Fibroblast of gingiva (primary cell): ENCODE data around the gene ZC3H11A.

ENCODE experiments used
- DNase-seq: peaks from one replicate; pipeline ENCODE4 v3.0.0-alpha.2; 2011; ENCODE audit warnings: low read depth

The ZC3H11A gene

GRCh38 chr1:203842559-203842876, 47.1 kb downstream of the ZC3H11A start:
- no peak for DNase-seq

GRCh38 chr1:203843435-203843834, 48.0 kb downstream of the ZC3H11A start:
- DNase-seq = no peak
